Stimulated activated CD4-positive, alpha-beta T cell treated with anti-CD3 and anti-CD28 coated beads, Interleukin-15, amount 100 ng/mL, for 1 hour (primary cell): Measurements from ENCODE around the gene CASQ2.

Experiments
- DNase-seq, 2 donors: peaks; one replicate each; pipeline ENCODE4 v3.0.0-alpha.2; 2020; ENCODE audit warnings: low read depth in 1 of 2, low spot score in 1 of 2

Gene CASQ2

DNA sequence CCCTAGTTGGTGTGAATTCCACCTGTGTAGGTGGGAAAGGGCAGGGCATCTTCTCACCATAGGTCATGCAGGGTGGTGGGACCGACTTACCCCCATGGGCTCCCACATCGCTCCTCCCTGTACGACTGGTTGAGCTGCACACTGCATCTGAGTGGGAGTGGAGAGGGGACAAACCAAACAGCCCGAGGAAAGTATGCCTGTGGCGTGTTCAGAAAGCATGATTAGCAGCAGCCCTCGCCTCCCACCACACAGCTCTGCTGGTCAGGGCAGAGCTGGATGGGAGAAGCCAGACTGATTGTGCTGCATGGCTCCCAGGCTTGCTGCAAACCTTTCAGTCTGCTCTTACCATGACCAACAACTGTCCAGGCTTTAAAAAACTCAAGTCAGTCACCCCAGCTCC, 102.3 kb downstream of the CASQ2 start:
- DNase-seq, result no peak

DNA sequence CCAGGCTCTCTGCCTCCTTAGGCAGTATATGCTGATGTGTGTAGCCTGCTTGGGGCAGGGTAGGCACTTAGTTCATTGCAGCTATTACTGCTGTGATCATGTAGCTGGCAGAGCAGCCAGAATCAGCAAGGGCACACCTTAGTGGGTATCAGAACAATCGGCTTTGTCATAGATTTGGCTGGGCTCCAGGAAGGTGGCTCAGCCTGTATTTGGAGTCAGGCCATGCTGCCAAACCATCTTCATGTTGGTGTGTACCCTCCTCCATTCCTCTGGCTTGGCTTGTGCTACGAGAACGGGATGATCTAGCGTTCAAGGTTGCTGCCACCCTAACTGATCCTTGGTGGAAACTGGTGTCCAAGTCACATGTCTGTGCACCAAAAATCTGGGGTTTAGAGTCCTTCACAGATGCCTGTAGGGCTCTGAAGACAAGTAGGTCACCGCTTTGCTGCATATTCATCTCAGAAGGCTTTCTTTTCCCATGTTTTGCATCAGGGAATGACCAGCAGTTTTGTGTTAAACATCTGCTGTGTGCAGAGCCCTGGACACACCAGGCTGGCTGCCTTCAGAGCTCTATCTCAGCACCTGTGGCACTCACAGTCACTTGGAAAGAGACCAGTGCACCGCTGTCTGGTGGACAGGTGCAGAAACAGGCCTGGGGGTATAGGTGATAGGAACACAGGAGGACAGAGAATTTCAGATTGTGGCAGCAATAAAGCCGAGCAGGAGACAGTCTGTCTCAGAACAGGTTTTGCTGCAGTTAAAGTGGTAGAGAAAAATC, 103.0 kb downstream of the CASQ2 start:
- DNase-seq, result no peak

DNA sequence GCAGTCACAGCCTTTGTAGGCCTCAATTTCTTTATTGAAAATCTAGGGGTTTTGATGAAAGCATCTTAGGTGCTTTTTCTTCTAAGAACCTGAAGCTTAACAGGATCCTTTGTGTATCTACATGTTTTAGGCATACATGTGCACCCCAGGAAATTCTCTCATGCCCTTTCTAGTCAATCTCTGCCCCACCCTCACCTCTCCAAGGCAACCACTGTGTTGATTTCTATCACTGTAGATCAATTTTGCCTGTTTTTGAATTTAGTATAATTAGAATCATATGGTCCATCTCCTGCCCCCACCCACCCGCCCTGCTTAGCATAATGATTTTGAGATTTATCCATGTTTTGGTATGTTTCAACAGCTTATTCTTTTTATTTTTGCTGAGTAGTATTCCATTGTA, 107.4 kb downstream of the CASQ2 start:
- DNase-seq, result no peak

DNA sequence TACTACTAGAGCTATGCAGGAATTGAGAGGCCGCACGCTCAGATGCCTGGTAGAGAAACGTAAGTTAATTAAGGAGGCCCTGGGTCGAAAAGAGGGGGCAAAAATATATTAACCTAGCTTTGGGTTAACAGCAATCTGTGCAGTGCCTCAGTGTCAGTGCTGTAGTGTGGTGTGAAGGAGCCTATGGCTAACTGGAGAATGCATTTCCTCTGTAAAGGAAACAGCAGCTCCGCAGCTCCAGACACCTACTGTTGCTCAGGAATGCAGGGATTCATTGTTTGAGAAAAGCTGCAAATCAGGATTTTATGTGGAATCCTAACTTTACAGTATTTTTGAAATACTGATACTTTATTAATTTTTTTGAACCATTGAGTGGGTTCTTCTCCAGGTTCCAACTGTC, 108.4 kb downstream of the CASQ2 start:
- DNase-seq, result no peak

DNA sequence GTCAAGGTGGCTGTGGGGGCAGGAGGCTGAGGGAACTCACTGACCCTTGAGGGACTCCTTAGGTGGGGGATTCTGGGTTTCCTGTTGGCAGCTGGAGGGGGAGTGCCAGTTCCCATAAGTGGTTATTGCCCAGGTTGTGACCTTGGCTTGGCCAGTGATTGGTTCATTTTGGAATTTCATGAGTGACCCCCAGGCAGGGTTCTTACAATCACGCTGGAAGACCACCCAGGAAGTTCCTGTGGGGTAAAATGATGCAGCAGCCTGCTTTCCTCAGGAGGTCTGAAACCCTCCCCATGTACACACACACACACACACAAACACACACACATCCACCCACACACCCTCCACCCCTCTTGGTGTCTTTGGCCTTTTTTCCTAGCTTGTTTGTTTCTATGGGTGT, 109.9 kb downstream of the CASQ2 start:
- no peak for DNase-seq

DNA sequence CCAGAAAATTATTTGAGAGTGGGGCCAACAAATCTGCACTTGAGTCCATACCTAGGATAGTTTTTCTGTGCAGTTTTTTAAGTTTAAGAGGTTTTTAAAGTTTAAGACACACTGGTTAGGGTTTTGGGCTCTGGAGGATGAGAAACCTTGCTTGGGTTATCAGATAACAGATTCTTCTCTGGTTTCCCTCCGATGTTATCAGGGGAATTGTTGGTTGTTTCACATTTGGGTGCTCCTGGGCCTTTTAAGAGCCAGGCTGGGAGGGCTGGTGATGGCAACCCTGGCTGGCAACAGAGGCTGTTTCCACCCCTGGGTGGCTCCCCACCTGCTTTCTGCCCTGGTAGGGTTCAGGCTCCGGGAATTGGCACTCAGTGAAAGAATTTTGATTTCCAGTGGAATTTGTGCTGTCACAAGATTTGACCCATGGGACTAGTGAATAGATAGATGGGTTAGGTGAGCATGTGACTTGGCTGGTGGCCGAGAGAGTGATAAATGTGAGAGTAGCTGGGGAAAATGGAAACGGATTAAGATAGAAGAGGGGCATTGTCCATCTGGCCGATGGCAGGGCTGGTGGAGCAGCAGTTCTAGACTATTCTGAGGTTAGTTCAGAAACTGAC, 111.9 kb downstream of the CASQ2 start:
- no peak for DNase-seq

DNA sequence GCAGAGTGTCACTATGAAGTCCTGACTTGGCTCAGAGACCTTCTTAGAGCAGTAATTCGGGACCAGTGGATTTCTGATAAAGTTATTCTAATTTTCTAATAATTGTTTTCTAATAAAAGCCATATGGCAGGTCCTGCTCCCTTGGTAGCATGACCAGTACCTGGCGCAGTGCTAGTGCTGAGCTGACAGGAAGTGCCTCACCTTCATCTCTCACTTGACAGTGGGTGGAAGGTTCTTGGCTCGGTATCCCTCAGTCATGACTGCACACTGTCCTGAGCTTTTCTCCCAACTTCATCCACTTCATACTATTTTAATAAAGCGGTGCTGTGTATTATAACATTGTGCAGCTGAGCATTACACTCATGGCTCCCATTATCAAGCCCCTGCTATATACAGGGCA, 112.6 kb downstream of the CASQ2 start:
- DNase-seq, result no peak

DNA sequence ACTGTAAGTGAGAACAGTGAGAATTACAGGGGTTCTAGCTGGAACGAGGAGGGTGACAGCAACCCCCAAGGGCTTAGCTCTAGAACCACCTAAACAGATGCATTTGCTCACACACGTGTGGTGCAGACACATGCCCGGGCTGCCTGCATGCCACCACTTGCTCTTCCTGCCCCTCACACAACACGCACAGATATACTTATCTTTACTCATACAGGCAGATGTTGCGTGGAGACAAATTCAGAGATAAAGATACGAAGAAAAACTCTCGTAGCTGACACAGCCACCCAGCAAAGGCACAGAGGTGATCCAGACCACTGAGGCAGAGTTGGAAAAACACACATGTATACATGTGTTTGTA, 113.2 kb downstream of the CASQ2 start:
- no peak for DNase-seq

DNA sequence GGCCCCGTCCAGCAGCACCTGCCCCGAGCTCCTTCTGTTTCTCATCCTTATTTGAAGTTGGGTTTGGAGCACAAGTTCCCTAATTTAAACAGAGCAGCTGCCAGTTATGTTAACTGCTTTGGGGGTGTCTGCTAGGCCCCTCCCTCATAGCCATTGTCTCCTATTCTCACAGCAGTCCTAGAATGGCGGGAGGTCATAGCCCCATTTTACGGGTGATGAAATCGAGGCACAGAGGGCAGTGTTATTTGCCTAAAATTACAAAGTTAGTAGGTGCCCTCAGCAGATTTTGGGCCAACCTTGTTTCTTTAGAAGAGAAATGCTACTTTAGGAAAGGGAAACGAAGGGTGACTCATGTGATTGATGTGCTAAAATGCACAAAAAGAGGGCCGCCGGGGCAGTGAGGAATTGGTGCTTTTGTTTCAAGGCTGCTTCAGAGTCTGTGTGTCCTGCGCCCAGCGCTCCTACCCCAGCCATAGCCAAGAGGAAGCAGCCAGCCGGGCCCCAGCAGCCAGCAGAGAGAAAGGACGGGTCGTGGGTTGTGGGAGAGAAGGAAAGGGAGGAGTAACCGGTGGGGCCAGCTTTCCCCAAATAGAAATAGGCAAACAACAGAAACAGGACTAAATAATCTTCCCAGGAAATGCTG, 113.7 kb downstream of the CASQ2 start:
- DNase-seq, result no peak

DNA sequence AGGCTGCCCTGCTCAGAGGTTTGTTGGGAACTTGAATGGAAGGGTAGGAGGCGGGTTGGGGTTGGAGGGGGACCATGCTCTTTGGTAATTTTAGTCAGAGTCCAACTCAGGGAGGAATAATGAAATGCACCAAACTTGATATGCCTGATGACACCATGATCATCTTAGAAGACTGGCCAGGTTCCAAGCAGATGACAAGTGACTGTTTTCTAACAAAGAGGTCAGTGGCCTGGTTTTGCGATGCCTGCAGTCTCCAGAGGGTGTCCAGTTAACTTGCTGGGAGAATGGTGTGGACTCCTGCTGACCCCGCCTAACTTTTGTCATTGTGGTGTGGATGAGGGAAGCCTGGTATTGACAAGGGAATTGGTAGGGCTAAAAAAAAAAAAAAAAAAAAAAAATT, 114.4 kb downstream of the CASQ2 start:
- DNase-seq, result no peak

DNA sequence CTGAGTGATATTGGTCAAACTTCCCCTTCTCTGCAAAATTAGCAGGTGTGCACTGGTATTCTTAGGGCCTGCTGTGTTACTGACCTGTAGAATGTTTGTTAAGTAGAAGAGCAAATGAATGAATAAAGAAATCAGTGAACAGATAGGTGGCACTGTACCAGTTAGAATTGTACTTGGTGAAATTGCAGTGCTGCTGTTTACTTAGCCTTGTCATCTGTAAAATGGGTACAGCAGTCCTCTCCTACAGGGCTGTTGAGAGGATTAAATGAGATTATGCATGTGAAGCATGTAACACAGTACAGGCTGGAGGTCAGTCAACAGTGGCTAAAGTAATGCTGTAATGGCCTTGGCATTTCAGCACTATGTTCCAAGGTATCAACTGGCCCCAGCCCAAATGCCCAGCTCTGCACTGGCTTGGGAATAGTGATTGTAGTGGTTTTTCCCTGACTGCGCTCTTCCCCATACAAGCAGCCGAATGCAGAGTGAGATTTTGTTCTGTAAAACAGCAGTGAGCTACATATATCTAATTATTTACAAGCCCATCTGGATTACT, 116.2 kb downstream of the CASQ2 start:
- no peak for DNase-seq

DNA sequence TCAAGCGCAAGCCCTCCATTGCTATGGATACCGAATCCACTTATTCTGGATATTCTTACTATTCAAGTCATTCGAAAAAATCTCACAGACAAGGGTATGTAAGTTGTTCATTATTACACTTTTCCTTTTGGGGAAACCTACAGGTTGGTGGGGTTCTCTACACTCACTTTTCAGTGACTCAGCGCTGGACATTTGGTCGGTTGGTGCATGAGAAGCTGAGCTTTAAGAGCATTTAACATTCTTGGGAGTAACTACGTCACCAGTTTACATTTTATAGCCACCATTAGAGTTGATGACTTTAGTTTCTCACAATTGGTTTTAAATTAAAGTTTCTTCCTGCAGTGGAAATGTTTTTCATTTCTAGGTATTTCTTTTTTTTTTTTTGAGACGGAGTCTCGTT, 117.1 kb downstream of the CASQ2 start:
- no peak for DNase-seq

DNA sequence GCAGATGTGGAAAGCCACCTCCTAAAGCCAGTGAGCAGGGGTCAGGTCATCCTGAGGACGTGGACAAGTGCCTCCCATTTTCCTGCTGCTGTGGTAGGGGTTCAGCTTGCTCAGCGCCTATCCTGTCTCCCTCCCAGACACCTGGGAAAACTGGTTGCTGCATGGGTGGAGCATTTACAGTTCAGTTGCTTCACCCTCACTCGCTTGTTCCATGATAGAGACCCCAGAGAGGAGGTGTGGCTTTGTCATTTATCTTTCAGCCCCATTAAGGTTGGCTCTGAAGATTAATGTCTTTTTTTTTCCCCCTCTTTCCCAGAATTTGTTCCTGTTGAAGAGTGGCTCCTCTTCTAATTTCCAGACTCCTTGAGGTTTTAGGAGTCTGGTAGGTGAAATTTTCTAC, 117.6 kb downstream of the CASQ2 start:
- no peak for DNase-seq
